ENCODE measurements around the gene LUC7L2. TPM values are rescaled to one million over a fixed set of nuclear protein-coding genes. Genes with fewer than 3 reads are reported as not detected.
A peak's percentile ranks its signal among the peaks of the same experiment; 100 is the strongest.

LUC7L2 gene
- total RNA-seq, 2 donors from 2014 or later: 187 to 190 TPM

- Mint-ChIP-seq H3K4me3 (peak overlapping the region; percentile 96), H3K4me1 (peaks cover 37% of the 10 kb centered on the region), H3K27me3 (no peaks in the 10 kb centered on the region), H3K36me3 (ENCODE audit: low read depth) (peaks cover 3% of the 10 kb centered on the region), H3K27ac (peak overlapping the region; percentile 98)
- ATAC-seq: no peak
- DNase-seq: no peak
- H3K9me3 ChIP-seq (ENCODE audit: control insufficient read depth, low read length, poor library complexity, severe bottlenecking): no peaks in the 10 kb centered on the region
Observed at GRCh38 chr7:139361523-139361922, 1.8 kb downstream of the LUC7L2 start.

GRCh38 chr7:139362302-139362701, 2.6 kb downstream of the LUC7L2 start:
- H3K4me1 Mint-ChIP-seq: peaks cover 37% of the 10 kb centered on the region
- H3K27me3 Mint-ChIP-seq: no peaks in the 10 kb centered on the region
- H3K36me3 Mint-ChIP-seq (ENCODE audit: low read depth): peaks cover 3% of the 10 kb centered on the region

GRCh38 chr7:139362981-139363380, 3.3 kb downstream of the LUC7L2 start:
- no peak for ATAC-seq
- no peaks in the 10 kb centered on the region for H3K9me3 ChIP-seq (ENCODE audit: control insufficient read depth, low read length, poor library complexity, severe bottlenecking)
- peaks cover 41% of the 10 kb centered on the region for H3K4me1 Mint-ChIP-seq
- peaks cover 3% of the 10 kb centered on the region for H3K36me3 Mint-ChIP-seq (ENCODE audit: low read depth)
- H3K27me3 Mint-ChIP-seq: no peaks in the 10 kb centered on the region
- DNase-seq: no peak
- peak overlapping the region; percentile 72 for H3K27ac Mint-ChIP-seq
- peak overlapping the region; percentile 61 for H3K4me3 Mint-ChIP-seq

More at GRCh38 chr7:139362302-139362701, 2.6 kb downstream of the LUC7L2 start:
- peak overlapping the region; percentile 36 for H3K4me3 Mint-ChIP-seq
- no peaks in the 10 kb centered on the region for H3K9me3 ChIP-seq (ENCODE audit: control insufficient read depth, low read length, poor library complexity, severe bottlenecking)
- H3K27ac Mint-ChIP-seq: peak overlapping the region; percentile 72
- DNase-seq: no peak
- ATAC-seq: no peak

- H3K4me1 Mint-ChIP-seq: peaks cover 48% of the 10 kb centered on the region
- no peak for ATAC-seq
Observed at GRCh38 chr7:139365336-139365735, 5.6 kb downstream of the LUC7L2 start.

GRCh38 chr7:139366400-139366799, 6.7 kb downstream of the LUC7L2 start:
- H3K27me3 Mint-ChIP-seq: no peaks in the 10 kb centered on the region
- no peaks in the 10 kb centered on the region for H3K9me3 ChIP-seq (ENCODE audit: control insufficient read depth, low read length, poor library complexity, severe bottlenecking)
- ATAC-seq (no peak), DNase-seq (no peak)
- no peak overlapping the region for H3K27ac Mint-ChIP-seq
- H3K36me3 Mint-ChIP-seq (ENCODE audit: low read depth): peaks cover 3% of the 10 kb centered on the region
- H3K4me1 Mint-ChIP-seq: peaks cover 51% of the 10 kb centered on the region
- H3K4me3 Mint-ChIP-seq: no peak overlapping the region

More at GRCh38 chr7:139365336-139365735, 5.6 kb downstream of the LUC7L2 start:
- Mint-ChIP-seq H3K27me3 (no peaks in the 10 kb centered on the region), H3K36me3 (ENCODE audit: low read depth) (peaks cover 3% of the 10 kb centered on the region), H3K27ac (no peak overlapping the region), H3K4me3 (peak overlapping the region; percentile 32)
- H3K9me3 ChIP-seq (ENCODE audit: control insufficient read depth, low read length, poor library complexity, severe bottlenecking): no peaks in the 10 kb centered on the region
- DNase-seq: no peak

GRCh38 chr7:139367438-139368155, 7.9 kb downstream of the LUC7L2 start:
- Mint-ChIP-seq H3K36me3 (ENCODE audit: low read depth) (peaks cover 3% of the 10 kb centered on the region), H3K4me3 (no peak overlapping the region), H3K27me3 (no peaks in the 10 kb centered on the region), H3K27ac (no peak overlapping the region), H3K4me1 (peaks cover 53% of the 10 kb centered on the region)
- DNase-seq: no peak
- no peaks in the 10 kb centered on the region for H3K9me3 ChIP-seq (ENCODE audit: control insufficient read depth, low read length, poor library complexity, severe bottlenecking)
- no peak for ATAC-seq

GRCh38 chr7:139370301-139370942, 10.7 kb downstream of the LUC7L2 start:
- Mint-ChIP-seq H3K4me1 (peaks cover 43% of the 10 kb centered on the region), H3K36me3 (ENCODE audit: low read depth) (peaks cover 4% of the 10 kb centered on the region), H3K27me3 (no peaks in the 10 kb centered on the region), H3K27ac (peak overlapping the region; percentile 81), H3K4me3 (peak overlapping the region; percentile 25)
- ATAC-seq (no peak), DNase-seq (no peak)
- no peaks in the 10 kb centered on the region for H3K9me3 ChIP-seq (ENCODE audit: control insufficient read depth, low read length, poor library complexity, severe bottlenecking)

- Mint-ChIP-seq H3K4me3 (no peak overlapping the region), H3K4me1 (peaks cover 42% of the 10 kb centered on the region), H3K27ac (peak overlapping the region; percentile 81), H3K27me3 (no peaks in the 10 kb centered on the region), H3K36me3 (ENCODE audit: low read depth) (peaks cover 3% of the 10 kb centered on the region)
- ATAC-seq (no peak), DNase-seq (no peak)
- no peaks in the 10 kb centered on the region for H3K9me3 ChIP-seq (ENCODE audit: control insufficient read depth, low read length, poor library complexity, severe bottlenecking)
Observed at GRCh38 chr7:139370943-139371313, 11.2 kb downstream of the LUC7L2 start.

- Mint-ChIP-seq H3K4me3 (no peak overlapping the region), H3K27me3 (no peaks in the 10 kb centered on the region), H3K4me1 (peaks cover 40% of the 10 kb centered on the region), H3K36me3 (ENCODE audit: low read depth) (peaks cover 3% of the 10 kb centered on the region), H3K27ac (peak overlapping the region; percentile 56)
- DNase-seq (no peak), ATAC-seq (no peak)
- H3K9me3 ChIP-seq (ENCODE audit: control insufficient read depth, low read length, poor library complexity, severe bottlenecking): no peaks in the 10 kb centered on the region
Observed at GRCh38 chr7:139374246-139374645, 14.6 kb downstream of the LUC7L2 start.

- DNase-seq (no peak), ATAC-seq (no peak)
- no peak overlapping the region for H3K27ac Mint-ChIP-seq
- H3K4me3 Mint-ChIP-seq: no peak overlapping the region
- no peaks in the 10 kb centered on the region for H3K36me3 Mint-ChIP-seq (ENCODE audit: low read depth)
- no peaks in the 10 kb centered on the region for H3K27me3 Mint-ChIP-seq
- peaks cover 4% of the 10 kb centered on the region for H3K4me1 Mint-ChIP-seq
- no peaks in the 10 kb centered on the region for H3K9me3 ChIP-seq (ENCODE audit: control insufficient read depth, low read length, poor library complexity, severe bottlenecking)
Observed at GRCh38 chr7:139382439-139382838, 22.7 kb downstream of the LUC7L2 start.

- Mint-ChIP-seq H3K4me3 (no peak overlapping the region), H3K36me3 (ENCODE audit: low read depth) (peaks cover 8% of the 10 kb centered on the region), H3K4me1 (peaks cover 15% of the 10 kb centered on the region)
Observed at GRCh38 chr7:139384611-139385010, 24.9 kb downstream of the LUC7L2 start.

GRCh38 chr7:139387594-139387993, 27.9 kb downstream of the LUC7L2 start:
- Mint-ChIP-seq H3K27me3 (no peaks in the 10 kb centered on the region), H3K4me3 (no peak overlapping the region), H3K36me3 (ENCODE audit: low read depth) (peaks cover 8% of the 10 kb centered on the region), H3K27ac (peak overlapping the region; percentile 57), H3K4me1 (peaks cover 13% of the 10 kb centered on the region)
- no peak for DNase-seq
- ATAC-seq: no peak
- H3K9me3 ChIP-seq (ENCODE audit: control insufficient read depth, low read length, poor library complexity, severe bottlenecking): no peaks in the 10 kb centered on the region

More at GRCh38 chr7:139384611-139385010, 24.9 kb downstream of the LUC7L2 start:
- ATAC-seq (no peak), DNase-seq (no peak)
- H3K27me3 Mint-ChIP-seq: no peaks in the 10 kb centered on the region
- peak overlapping the region; percentile 24 for H3K27ac Mint-ChIP-seq
- no peaks in the 10 kb centered on the region for H3K9me3 ChIP-seq (ENCODE audit: control insufficient read depth, low read length, poor library complexity, severe bottlenecking)

GRCh38 chr7:139389091-139389490, 29.4 kb downstream of the LUC7L2 start:
- Mint-ChIP-seq H3K4me3 (no peak overlapping the region), H3K4me1 (peaks cover 22% of the 10 kb centered on the region), H3K36me3 (ENCODE audit: low read depth) (peaks cover 8% of the 10 kb centered on the region), H3K27ac (peak overlapping the region; percentile 10), H3K27me3 (no peaks in the 10 kb centered on the region)
- DNase-seq: no peak
- no peak for ATAC-seq
- H3K9me3 ChIP-seq (ENCODE audit: control insufficient read depth, low read length, poor library complexity, severe bottlenecking): no peaks in the 10 kb centered on the region
